Thoracic aorta (tissue), 2 donors: Measurements from ENCODE around the gene ADD1. TPM values are rescaled to one million over a fixed set of nuclear protein-coding genes. Genes with fewer than 3 reads are reported as not detected.

Source experiments
- ATAC-seq: fragments of 150-250 bp; one replicate; pipeline ENCODE4 v1.8.0; 2017; ENCODE audit warnings: low read depth; ENCODE audit not compliant: insufficient number of reproducible peaks, low FRiP score
- DNase-seq: peaks from one replicate; pipeline ENCODE4 v3.0.0-alpha.2; 2020; ENCODE audit warnings: low spot score
- H3K27ac ChIP-seq, 2 donors: fragments of 200-600 bp; sonication (generic); 1 replicate in 1 of 2; 2 replicates in 1 of 2; pipeline ENCODE4 v1.5.1; 2016; ENCODE audit warnings: mild to moderate bottlenecking in 2 of 2, moderate library complexity in 2 of 2
- H3K27me3 ChIP-seq: fragments of 200-600 bp; sonication (generic); replicated peaks from 2 replicates; pipeline ENCODE4 v1.6.0; 2016; ENCODE audit warnings: mild to moderate bottlenecking; ENCODE audit not compliant: insufficient read depth
- H3K36me3 ChIP-seq: fragments of 200-600 bp; sonication (generic); one replicate; pipeline ENCODE4 v1.5.1; 2016
- H3K4me1 ChIP-seq, 2 donors: fragments of 200-600 bp; sonication (generic); 1 replicate in 1 of 2; 2 replicates in 1 of 2; pipeline versions ENCODE4 v1.5.1 to v1.6.0; 2016; ENCODE audit warnings: low read depth in 2 of 2, mild to moderate bottlenecking in 1 of 2; ENCODE audit not compliant: control insufficient read depth in 1 of 2
- H3K4me3 ChIP-seq: fragments of 200-600 bp; sonication (generic); 2 replicates; pipeline ENCODE4 v1.5.1; 2016; ENCODE audit warnings: mild to moderate bottlenecking
- H3K9me3 ChIP-seq: fragments of 200-600 bp; sonication (generic); 2 replicates; pipeline ENCODE4 v1.5.1; 2016
- CTCF ChIP-seq: fragments of 200-600 bp; sonication (generic); IDR thresholded peaks from one replicate; pipeline ENCODE4 v1.5.1; 2019; ENCODE audit warnings: antibody characterized with exemption
- total RNA-seq, 2 donors: library from RNA; depleted of rRNA; stranded (reverse); fragments of >200 nt; gene quantifications; one replicate each; pipeline versions ENCODE4 v1.1.0 to v1.2.3, GENCODE V29; 2016

The ADD1 gene
- total RNA-seq, 2 donors from 2014 or later: 256 to 338 TPM

- DNase-seq (no peak), ATAC-seq (no peak)
- H3K36me3 ChIP-seq: no peaks in the 10 kb centered on the region
- TF ChIP-seq CTCF: no peak
- no peaks in the 10 kb centered on the region for H3K27me3 ChIP-seq
- H3K4me3 ChIP-seq: no peak overlapping the region
- H3K27ac ChIP-seq: no peak overlapping the region
- peaks cover 24 to 48% of the 10 kb centered on the region in 2 donors for H3K4me1 ChIP-seq
- H3K9me3 ChIP-seq: no peaks in the 10 kb centered on the region
Measured at GRCh38 chr4:2796849-2797544, 46.6 kb upstream of the ADD1 start.

- H3K4me1 ChIP-seq: peaks cover 24 to 48% of the 10 kb centered on the region in 2 donors
- H3K36me3 ChIP-seq: no peaks in the 10 kb centered on the region
- TF ChIP-seq CTCF: no peak
- no peaks in the 10 kb centered on the region for H3K9me3 ChIP-seq
- peak overlapping the region in 1 of 2 donors; percentile 10 for H3K27ac ChIP-seq
- ATAC-seq (no peak), DNase-seq (no peak)
- H3K4me3 ChIP-seq: peak overlapping the region; percentile 40
- no peaks in the 10 kb centered on the region for H3K27me3 ChIP-seq
Measured at GRCh38 chr4:2797545-2798305, 45.9 kb upstream of the ADD1 start.

- Histone ChIP-seq H3K4me3 (peak overlapping the region; percentile 40), H3K4me1 (peaks cover 21 to 44% of the 10 kb centered on the region in 2 donors), H3K27me3 (no peaks in the 10 kb centered on the region), H3K9me3 (no peaks in the 10 kb centered on the region), H3K36me3 (no peaks in the 10 kb centered on the region), H3K27ac (peak overlapping the region; percentile 10 to 42)
- DNase-seq (peak; percentile 9), ATAC-seq (no peak)
- no peak for TF ChIP-seq CTCF
Measured at GRCh38 chr4:2798399-2799223, 45.0 kb upstream of the ADD1 start.

- DNase-seq (peak; percentile 0), ATAC-seq (no peak)
- peak overlapping the region; percentile 40 for H3K4me3 ChIP-seq
- H3K9me3 ChIP-seq: no peaks in the 10 kb centered on the region
- H3K36me3 ChIP-seq: no peaks in the 10 kb centered on the region
- H3K4me1 ChIP-seq: peaks cover 14 to 37% of the 10 kb centered on the region in 2 donors
- TF ChIP-seq CTCF: no peak
- no peaks in the 10 kb centered on the region for H3K27me3 ChIP-seq
- peak overlapping the region; percentile 19 to 42 for H3K27ac ChIP-seq
Measured at GRCh38 chr4:2799224-2799911, 44.3 kb upstream of the ADD1 start.
